ENCODE measurements around the gene INO80C. TPM values are rescaled to one million over a fixed set of nuclear protein-coding genes. Genes with fewer than 3 reads are reported as not detected.

Gene INO80C
- total and polyA plus RNA-seq, 7 donors: 3.7 to 44.9 (median 25.5) TPM

- DNase-seq: no peak
- 98% methylated on average over 1 of the region's 1 CpG for WGBS, 2 donors
- Histone ChIP-seq H3K4me3 (no peak overlapping the region), H3K27ac (no peak overlapping the region), H3K4me1 (peaks cover 0 to 10% (median 8%) of the 10 kb centered on the region in 4 donors), H3K9me3 (no peaks in the 10 kb centered on the region), H3K36me3 (no peaks in the 10 kb centered on the region), H3K27me3 (no peaks in the 10 kb centered on the region)
- intact Hi-C loops (cut with DNase I): no loop called here
- TF ChIP-seq EP300 (IDR thresholded peaks at IDR 0.05) (no peak), POLR2A (IDR thresholded peaks at IDR 0.05) (no peak)
These were observed 24.2 kb downstream of the INO80C start for GRCh38 chr18:35473562-35473961.

- DNase-seq: no peak
- peaks cover 0 to 19% (median 2%) of the 10 kb centered on the region in 4 donors for H3K4me1 ChIP-seq
- TF ChIP-seq POLR2A (IDR thresholded peaks at IDR 0.05): no peak
- TF ChIP-seq POLR2AphosphoS5 (IDR thresholded peaks at IDR 0.05): no peak
- TF ChIP-seq, protein P1, sequence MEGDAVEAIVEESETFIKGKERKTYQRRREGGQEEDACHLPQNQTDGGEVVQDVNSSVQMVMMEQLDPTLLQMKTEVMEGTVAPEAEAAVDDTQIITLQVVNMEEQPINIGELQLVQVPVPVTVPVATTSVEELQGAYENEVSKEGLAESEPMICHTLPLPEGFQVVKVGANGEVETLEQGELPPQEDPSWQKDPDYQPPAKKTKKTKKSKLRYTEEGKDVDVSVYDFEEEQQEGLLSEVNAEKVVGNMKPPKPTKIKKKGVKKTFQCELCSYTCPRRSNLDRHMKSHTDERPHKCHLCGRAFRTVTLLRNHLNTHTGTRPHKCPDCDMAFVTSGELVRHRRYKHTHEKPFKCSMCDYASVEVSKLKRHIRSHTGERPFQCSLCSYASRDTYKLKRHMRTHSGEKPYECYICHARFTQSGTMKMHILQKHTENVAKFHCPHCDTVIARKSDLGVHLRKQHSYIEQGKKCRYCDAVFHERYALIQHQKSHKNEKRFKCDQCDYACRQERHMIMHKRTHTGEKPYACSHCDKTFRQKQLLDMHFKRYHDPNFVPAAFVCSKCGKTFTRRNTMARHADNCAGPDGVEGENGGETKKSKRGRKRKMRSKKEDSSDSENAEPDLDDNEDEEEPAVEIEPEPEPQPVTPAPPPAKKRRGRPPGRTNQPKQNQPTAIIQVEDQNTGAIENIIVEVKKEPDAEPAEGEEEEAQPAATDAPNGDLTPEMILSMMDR (IDR thresholded peaks at IDR 0.05): no peak
- TF ChIP-seq EP300 (IDR thresholded peaks at IDR 0.05): no peak
- 91 to 97% methylated on average over 6 of the region's 6 CpGs for WGBS, 2 donors
- H3K27ac ChIP-seq: peak overlapping the region; percentile 20 to 67 (median 40)
- no peak overlapping the region for H3K4me3 ChIP-seq
- intact Hi-C loops (cut with DNase I): no loop called here
- H3K36me3 ChIP-seq: no peaks in the 10 kb centered on the region
- no peaks in the 10 kb centered on the region for H3K9me3 ChIP-seq
- H3K27me3 ChIP-seq: no peaks in the 10 kb centered on the region
These were observed 27.3 kb downstream of the INO80C start for GRCh38 chr18:35470435-35470834.

GRCh38 chr18:35469725-35470124 is 28.0 kb downstream of the INO80C start:
- H3K4me3 ChIP-seq: no peak overlapping the region
- H3K4me1 ChIP-seq: peaks cover 0 to 19% (median 2%) of the 10 kb centered on the region in 4 donors

GRCh38 chr18:35468711-35469110 is 29.0 kb downstream of the INO80C start:
- TF ChIP-seq EP300 (IDR thresholded peaks at IDR 0.05) (no peak), POLR2AphosphoS5 (IDR thresholded peaks at IDR 0.05) (no peak), POLR2A (IDR thresholded peaks at IDR 0.05) (no peak)
- TF ChIP-seq, protein P1 (IDR thresholded peaks at IDR 0.05): no peak
- 94 to 97% methylated on average over 2 of the region's 2 CpGs for WGBS, 2 donors
- H3K27me3 ChIP-seq: no peaks in the 10 kb centered on the region
- intact Hi-C loops (cut with DNase I): no loop called here
- H3K4me3 ChIP-seq: no peak overlapping the region
- H3K4me1 ChIP-seq: peaks cover 0 to 25% (median 5%) of the 10 kb centered on the region in 4 donors
- H3K36me3 ChIP-seq: no peaks in the 10 kb centered on the region
- peak overlapping the region in 1 of 4 donors; percentile 55 for H3K27ac ChIP-seq
- no peak for DNase-seq
- no peaks in the 10 kb centered on the region for H3K9me3 ChIP-seq

More at GRCh38 chr18:35469725-35470124, 28.0 kb downstream of the INO80C start:
- DNase-seq: no peak
- intact Hi-C loops (cut with DNase I): no loop called here
- Histone ChIP-seq H3K9me3 (no peaks in the 10 kb centered on the region), H3K27ac (peak overlapping the region in 1 of 4 donors; percentile 67), H3K36me3 (no peaks in the 10 kb centered on the region), H3K27me3 (no peaks in the 10 kb centered on the region)
- WGBS, 2 donors: 89 to 90% methylated on average over 3 of the region's 3 CpGs
- TF ChIP-seq POLR2A (IDR thresholded peaks at IDR 0.05) (no peak), POLR2AphosphoS5 (IDR thresholded peaks at IDR 0.05) (no peak), EP300 (IDR thresholded peaks at IDR 0.05) (no peak)
- TF ChIP-seq, protein P1 (IDR thresholded peaks at IDR 0.05): no peak

GRCh38 chr18:35467624-35468016 is 30.1 kb downstream of the INO80C start:
- 77 to 94% methylated on average over 4 of the region's 4 CpGs for WGBS, 2 donors
- TF ChIP-seq POLR2AphosphoS5 (IDR thresholded peaks at IDR 0.05) (no peak), EP300 (IDR thresholded peaks at IDR 0.05) (no peak), POLR2A (IDR thresholded peaks at IDR 0.05) (no peak)
- TF ChIP-seq, protein P1 (IDR thresholded peaks at IDR 0.05): no peak
- H3K27ac ChIP-seq: peak overlapping the region in 1 of 4 donors; percentile 55
- DNase-seq: no peak
- H3K4me3 ChIP-seq: no peak overlapping the region
- no peaks in the 10 kb centered on the region for H3K27me3 ChIP-seq
- peaks cover 0 to 33% (median 5%) of the 10 kb centered on the region in 4 donors for H3K4me1 ChIP-seq
- intact Hi-C loops (cut with DNase I): no loop called here
- H3K36me3 ChIP-seq: no peaks in the 10 kb centered on the region
- H3K9me3 ChIP-seq: no peaks in the 10 kb centered on the region

Data from sigmoid colon (tissue), 7 donors.